Activated CD8-positive, alpha-beta memory T cell treated with anti-CD3 and anti-CD28 coated beads, Interleukin-2, amount 50 U/mL, for 4 hours (primary cell): ENCODE data around the gene RIMBP2.

Source experiments
- DNase-seq: peaks from one replicate; pipeline ENCODE4 v3.0.0-alpha.2; 2020

RIMBP2 gene

GRCh38 chr12:130525384-130526172 lies 190.5 kb downstream of the RIMBP2 start:
- DNase-seq = no peak

- no peak for DNase-seq
Observed at GRCh38 chr12:130524759-130525158, 191.3 kb downstream of the RIMBP2 start.

GRCh38 chr12:130523863-130524614 lies 192.1 kb downstream of the RIMBP2 start:
- DNase-seq = no peak

- no peak for DNase-seq
Observed at GRCh38 chr12:130523208-130523607, 192.9 kb downstream of the RIMBP2 start.

- DNase-seq = no peak
Observed at GRCh38 chr12:130522244-130522834, 193.8 kb downstream of the RIMBP2 start.

GRCh38 chr12:130521375-130522124 lies 194.5 kb downstream of the RIMBP2 start:
- DNase-seq = no peak

GRCh38 chr12:130520784-130521183 lies 195.3 kb downstream of the RIMBP2 start:
- DNase-seq = no peak

- no peak for DNase-seq
Observed at GRCh38 chr12:130517588-130517987, 198.5 kb downstream of the RIMBP2 start.

GRCh38 chr12:130514149-130514551 lies 201.9 kb downstream of the RIMBP2 start:
- DNase-seq = no peak

GRCh38 chr12:130513556-130513955 lies 202.5 kb downstream of the RIMBP2 start:
- DNase-seq = no peak

- no peak for DNase-seq
Observed at GRCh38 chr12:130511285-130511684, 204.8 kb downstream of the RIMBP2 start.

GRCh38 chr12:130509454-130509853 lies 206.6 kb downstream of the RIMBP2 start:
- no peak for DNase-seq

GRCh38 chr12:130508847-130509246 lies 207.3 kb downstream of the RIMBP2 start:
- DNase-seq = no peak

- no peak for DNase-seq
Observed at GRCh38 chr12:130508318-130508717, 207.8 kb downstream of the RIMBP2 start.

GRCh38 chr12:130506844-130507243 lies 209.3 kb downstream of the RIMBP2 start:
- no peak for DNase-seq

GRCh38 chr12:130504840-130505175 lies 211.3 kb downstream of the RIMBP2 start:
- DNase-seq = no peak

- DNase-seq = no peak
Observed at GRCh38 chr12:130504110-130504839, 211.8 kb downstream of the RIMBP2 start.

GRCh38 chr12:130501821-130502220 lies 214.3 kb downstream of the RIMBP2 start:
- no peak for DNase-seq

GRCh38 chr12:130500835-130501330 lies 215.2 kb downstream of the RIMBP2 start:
- DNase-seq = no peak

- DNase-seq = no peak
Observed at GRCh38 chr12:130499474-130499873, 216.6 kb downstream of the RIMBP2 start.

GRCh38 chr12:130498589-130499385 lies 217.3 kb downstream of the RIMBP2 start:
- DNase-seq = no peak
